ENCODE measurements around the gene EHMT1. TPM values are rescaled to one million over a fixed set of nuclear protein-coding genes. Genes with fewer than 3 reads are reported as not detected.
A peak's percentile ranks its signal among the peaks of the same experiment; 100 is the strongest.

Gene EHMT1
- total and polyA plus RNA-seq, 9 of the 15 experiments (the other 6 are each of a cell fraction or from before 2014, with no cell fraction given) = 2.2 to 76.0 (median 36.4) TPM

DNA sequence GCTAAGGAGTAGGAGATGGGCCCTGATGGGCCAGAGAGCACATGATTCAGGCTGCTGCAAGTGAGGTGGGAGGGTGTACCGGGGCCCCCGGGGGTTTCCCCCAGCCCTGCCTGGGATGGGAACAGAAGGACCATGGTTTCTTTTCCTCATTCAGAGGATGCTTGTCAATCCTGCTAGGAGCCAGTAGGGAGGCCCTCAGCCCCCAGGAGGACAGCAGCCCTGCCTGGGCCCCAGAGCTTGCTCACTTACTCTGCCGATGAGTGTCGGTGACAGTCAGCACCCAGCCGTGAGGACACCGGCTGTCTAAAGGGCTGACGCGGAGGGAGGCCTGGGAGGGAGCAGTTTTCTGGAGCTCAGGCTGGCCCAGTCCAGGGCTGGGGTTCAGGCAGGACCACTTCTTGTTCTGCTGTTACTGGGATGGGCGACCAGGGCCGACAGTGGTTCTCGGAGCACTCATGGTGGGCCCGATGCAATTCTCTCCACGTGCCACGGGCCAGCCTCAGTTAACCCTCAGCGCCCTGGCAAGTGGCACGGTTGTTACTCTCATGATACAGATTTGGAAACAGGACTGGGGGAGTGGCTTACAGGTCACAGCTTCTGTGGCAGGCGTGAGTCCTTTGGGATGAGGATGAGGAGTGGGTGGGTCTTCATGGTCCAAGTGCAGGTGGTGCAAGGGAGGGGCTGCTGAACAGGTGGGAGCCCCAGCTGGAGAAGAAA is 11.5 kb upstream of the EHMT1 start:
- no peak for FAIRE-seq
- DNase-seq (ENCODE audit: extremely low read depth in 1 of 4, low spot score in 3 of 4) = no peak
- WGBS (ENCODE audit: insufficient coverage, low coverage, missing lambda C conversion rate) = 71% methylated on average over 17 of the region's 17 CpGs
- H3K9me1 ChIP-seq (ENCODE audit: control insufficient read depth, insufficient read depth, low read length) = peaks cover 3% of the 10 kb centered on the region
- H4K20me1 ChIP-seq (replicated peaks; ENCODE audit: control insufficient read depth, insufficient read depth, low read length) = peaks cover 7% of the 10 kb centered on the region; the same call in 1 of the 2 replicates
- H3K27me3 ChIP-seq (ENCODE audit: control insufficient read depth in 2 of 2, insufficient read depth in 2 of 2, low read length in 2 of 2) = no peaks in the 10 kb centered on the region
- H3K9me3 ChIP-seq (replicated peaks; ENCODE audit: control insufficient read depth, insufficient read depth, low read depth, low read length) = no peaks in the 10 kb centered on the region
- in situ Hi-C loops (cut with MboI) = no loop called here
- ChIA-PET POLR2A (interaction anchor here (1.1 to 1.3 kb wide), 3 partner anchors 12 to 19 kb away, joined by 4 to 11 read pairs (median 4); partner anchors contain the start of gene EHMT1), CTCF (ENCODE audit: low intra/inter-chr PET ratio) (no interaction called here)
- TF ChIP-seq MEF2A (IDR thresholded peaks at IDR 0.05; ENCODE audit: control insufficient read depth, low read depth, low read length) (no peak), ZNF444 (CRISPR knock-in tag; IDR thresholded peaks at IDR 0.05) (no peak), THRAP3 (IDR thresholded peaks at IDR 0.05; ENCODE audit: borderline replicate concordance) (no peak), ZNF224 (CRISPR knock-in tag; IDR thresholded peaks at IDR 0.05) (no peak), ETV5 (CRISPR knock-in tag; IDR thresholded peaks at IDR 0.05; ENCODE audit: low read depth) (no peak)
- TF ChIP-seq, protein P1, sequence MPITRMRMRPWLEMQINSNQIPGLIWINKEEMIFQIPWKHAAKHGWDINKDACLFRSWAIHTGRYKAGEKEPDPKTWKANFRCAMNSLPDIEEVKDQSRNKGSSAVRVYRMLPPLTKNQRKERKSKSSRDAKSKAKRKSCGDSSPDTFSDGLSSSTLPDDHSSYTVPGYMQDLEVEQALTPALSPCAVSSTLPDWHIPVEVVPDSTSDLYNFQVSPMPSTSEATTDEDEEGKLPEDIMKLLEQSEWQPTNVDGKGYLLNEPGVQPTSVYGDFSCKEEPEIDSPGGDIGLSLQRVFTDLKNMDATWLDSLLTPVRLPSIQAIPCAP (CRISPR knock-in tag; IDR thresholded peaks at IDR 0.05; ENCODE audit: borderline replicate concordance) = no peak
- TF ChIP-seq, protein P2, sequence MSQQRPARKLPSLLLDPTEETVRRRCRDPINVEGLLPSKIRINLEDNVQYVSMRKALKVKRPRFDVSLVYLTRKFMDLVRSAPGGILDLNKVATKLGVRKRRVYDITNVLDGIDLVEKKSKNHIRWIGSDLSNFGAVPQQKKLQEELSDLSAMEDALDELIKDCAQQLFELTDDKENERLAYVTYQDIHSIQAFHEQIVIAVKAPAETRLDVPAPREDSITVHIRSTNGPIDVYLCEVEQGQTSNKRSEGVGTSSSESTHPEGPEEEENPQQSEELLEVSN (IDR thresholded peaks at IDR 0.05; ENCODE audit: borderline replicate concordance in 1 of 2, extremely low read depth in 1 of 2, insufficient read depth in 1 of 2, insufficient read length in 1 of 2, low read depth in 1 of 2, low read length in 1 of 2, poor library complexity in 1 of 2, severe bottlenecking in 1 of 2) = no peak
- TSS peak; percentile 40 for BruUV-seq (replicated peaks)
- H3K4me3 ChIP-seq = no peak overlapping the region
- peaks cover 30 to 54% of the 10 kb centered on the region in 2 experiments; a peak in 4 of 5 replicates for H3K4me1 ChIP-seq (replicated peaks in 1 of 2; ENCODE audit: control insufficient read depth in 2 of 2, insufficient read depth in 2 of 2, low read length in 2 of 2)
- ATAC-seq = no peak
- H3K36me3 ChIP-seq (ENCODE audit: control insufficient read depth, insufficient read depth, low read length) = no peaks in the 10 kb centered on the region
- no peak overlapping the region for H3K27ac ChIP-seq (ENCODE audit: extremely low read depth, low read depth, low read length)
- no peak overlapping the region for H2AFZ ChIP-seq (ENCODE audit: low read depth, low read length)
- peaks cover 20% of the 10 kb centered on the region for H3K79me2 ChIP-seq (ENCODE audit: control insufficient read depth, insufficient read depth, low read length)
- H3K9ac ChIP-seq (ENCODE audit: insufficient read depth in 1 of 2, low read depth in 2 of 2, low read length in 2 of 2) = peak overlapping the region in 1 of 2 experiments; percentile 96; a peak in 2 of 4 replicates
- intact Hi-C loops (cut with micrococcal nuclease) = no loop called here
- H3K4me2 ChIP-seq (ENCODE audit: insufficient read depth, low read length) = peak overlapping the region; percentile 71
